Breast epithelium (tissue), 4 donors: ENCODE measurements around the gene ZNF148. TPM values are rescaled to one million over a fixed set of nuclear protein-coding genes. Genes with fewer than 3 reads are reported as not detected.

ENCODE experiments used
- DNase-seq, 2 donors: peaks; one replicate each; pipeline ENCODE4 v3.0.0-alpha.2; 2019; ENCODE audit warnings: low spot score in 2 of 2
- H3K27ac ChIP-seq, 2 donors: fragments of 200-600 bp; sonication (generic) in 1 of 2; one replicate each; pipeline ENCODE4 v1.5.1; 2016 to 2019; ENCODE audit warnings: mild to moderate bottlenecking in 1 of 2
- H3K27me3 ChIP-seq, 2 donors: fragments of 200-600 bp; sonication (generic) in 1 of 2; one replicate each; pipeline versions ENCODE4 v1.5.1 to v1.6.0; 2017 to 2019; ENCODE audit warnings: control low read depth in 1 of 2, mild to moderate bottlenecking in 1 of 2
- H3K36me3 ChIP-seq: fragments of 200-600 bp; one replicate; pipeline ENCODE4 v1.5.1; 2019
- H3K4me1 ChIP-seq, 2 donors: fragments of 200-600 bp; sonication (generic); one replicate each; pipeline ENCODE4 v1.5.1; 2016 to 2019; ENCODE audit warnings: control low read depth in 1 of 2
- H3K4me3 ChIP-seq, 3 donors: fragments of 200-600 bp; sonication (generic); 1 replicate in 2 of 3; 2 replicates in 1 of 3; pipeline ENCODE4 v1.5.1; 2016 to 2019; ENCODE audit warnings: mild to moderate bottlenecking in 3 of 3, moderate library complexity in 2 of 3
- H3K9me3 ChIP-seq, 2 donors: fragments of 200-600 bp; sonication (generic) in 1 of 2; one replicate each; pipeline ENCODE4 v1.5.1; 2016 to 2019; ENCODE audit warnings: control low read depth in 1 of 2
- POLR2A ChIP-seq: fragments of 450-650 bp; IDR thresholded peaks from one replicate; pipeline ENCODE4 v1.6.1; 2016; ENCODE audit warnings: antibody characterized with exemption, mild to moderate bottlenecking, moderate library complexity
- POLR2AphosphoS5 ChIP-seq, 3 donors: sonication (generic); formaldehyde crosslinking; IDR thresholded peaks; one replicate each; pipeline ENCODE4 v1.6.1; 2017; ENCODE audit warnings: antibody characterized with exemption in 3 of 3
- intact Hi-C: fragments of 100-400 bp; cut with DNase I; formaldehyde crosslinking; loops from one replicate; pipeline ENCODE4 v1.15.1; 2023; ENCODE audit warnings: low total_unique reads
- total RNA-seq, 3 donors: library from RNA; depleted of rRNA; stranded (reverse); fragments of >200 nt; gene quantifications; one replicate each; pipeline ENCODE4 v1.1.0, GENCODE V29; 2016
- TF ChIP-seq, protein P1 (sequence below), 3 donors: fragments of 450-650 bp; IDR thresholded peaks; one replicate each; pipeline ENCODE4 v1.5.1; 2016 to 2017; ENCODE audit warnings: antibody characterized with exemption in 3 of 3, mild to moderate bottlenecking in 3 of 3, moderate library complexity in 3 of 3

The ZNF148 gene
- total RNA-seq, 3 donors from 2014 or later, result 29.8 to 47.7 (median 31.8) TPM

GRCh38 chr3:125353128-125353527 is 22.0 kb downstream of the ZNF148 start:
- no peak for DNase-seq
- H3K27ac ChIP-seq, result no peak overlapping the region
- H3K4me1 ChIP-seq, result peaks cover 0 to 4% of the 10 kb centered on the region in 2 donors
- H3K27me3 ChIP-seq, result no peaks in the 10 kb centered on the region
- intact Hi-C loops, result no loop called here
- no peak overlapping the region for H3K4me3 ChIP-seq
- H3K36me3 ChIP-seq, result no peaks in the 10 kb centered on the region
- TF ChIP-seq POLR2A (no peak), POLR2AphosphoS5 (IDR thresholded peaks at IDR 0.05) (no peak)
- TF ChIP-seq, protein P1, sequence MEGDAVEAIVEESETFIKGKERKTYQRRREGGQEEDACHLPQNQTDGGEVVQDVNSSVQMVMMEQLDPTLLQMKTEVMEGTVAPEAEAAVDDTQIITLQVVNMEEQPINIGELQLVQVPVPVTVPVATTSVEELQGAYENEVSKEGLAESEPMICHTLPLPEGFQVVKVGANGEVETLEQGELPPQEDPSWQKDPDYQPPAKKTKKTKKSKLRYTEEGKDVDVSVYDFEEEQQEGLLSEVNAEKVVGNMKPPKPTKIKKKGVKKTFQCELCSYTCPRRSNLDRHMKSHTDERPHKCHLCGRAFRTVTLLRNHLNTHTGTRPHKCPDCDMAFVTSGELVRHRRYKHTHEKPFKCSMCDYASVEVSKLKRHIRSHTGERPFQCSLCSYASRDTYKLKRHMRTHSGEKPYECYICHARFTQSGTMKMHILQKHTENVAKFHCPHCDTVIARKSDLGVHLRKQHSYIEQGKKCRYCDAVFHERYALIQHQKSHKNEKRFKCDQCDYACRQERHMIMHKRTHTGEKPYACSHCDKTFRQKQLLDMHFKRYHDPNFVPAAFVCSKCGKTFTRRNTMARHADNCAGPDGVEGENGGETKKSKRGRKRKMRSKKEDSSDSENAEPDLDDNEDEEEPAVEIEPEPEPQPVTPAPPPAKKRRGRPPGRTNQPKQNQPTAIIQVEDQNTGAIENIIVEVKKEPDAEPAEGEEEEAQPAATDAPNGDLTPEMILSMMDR (IDR thresholded peaks at IDR 0.05), result no peak
- H3K9me3 ChIP-seq, result no peaks in the 10 kb centered on the region

GRCh38 chr3:125351814-125352456 is 23.2 kb downstream of the ZNF148 start:
- Histone ChIP-seq H3K4me3 (no peak overlapping the region), H3K4me1 (peaks cover 0 to 4% of the 10 kb centered on the region in 2 donors), H3K27me3 (no peaks in the 10 kb centered on the region), H3K27ac (no peak overlapping the region), H3K9me3 (no peaks in the 10 kb centered on the region), H3K36me3 (no peaks in the 10 kb centered on the region)
- intact Hi-C loops, result no loop called here
- TF ChIP-seq, protein P1 (IDR thresholded peaks at IDR 0.05), result no peak
- no peak for TF ChIP-seq POLR2AphosphoS5 (IDR thresholded peaks at IDR 0.05)
- no peak for DNase-seq

- Histone ChIP-seq H3K36me3 (no peaks in the 10 kb centered on the region), H3K27me3 (no peaks in the 10 kb centered on the region), H3K27ac (no peak overlapping the region), H3K9me3 (no peaks in the 10 kb centered on the region), H3K4me3 (no peak overlapping the region), H3K4me1 (peaks cover 0 to 4% of the 10 kb centered on the region in 2 donors)
- no peak for DNase-seq
- intact Hi-C loops, result no loop called here
- TF ChIP-seq POLR2AphosphoS5 (IDR thresholded peaks at IDR 0.05) (no peak), POLR2A (no peak)
- TF ChIP-seq, protein P1 (IDR thresholded peaks at IDR 0.05), result no peak
Observed at GRCh38 chr3:125351152-125351551, 24.0 kb downstream of the ZNF148 start.

GRCh38 chr3:125350597-125350996 is 24.5 kb downstream of the ZNF148 start:
- DNase-seq, result no peak
- intact Hi-C loops, result no loop called here
- H3K4me1 ChIP-seq, result no peaks in the 10 kb centered on the region
- no peak for TF ChIP-seq POLR2AphosphoS5 (IDR thresholded peaks at IDR 0.05)
- no peak for TF ChIP-seq POLR2A
- TF ChIP-seq, protein P1 (IDR thresholded peaks at IDR 0.05), result no peak
- no peaks in the 10 kb centered on the region for H3K36me3 ChIP-seq
- no peak overlapping the region for H3K27ac ChIP-seq
- no peaks in the 10 kb centered on the region for H3K27me3 ChIP-seq
- no peak overlapping the region for H3K4me3 ChIP-seq
- no peaks in the 10 kb centered on the region for H3K9me3 ChIP-seq

DNA sequence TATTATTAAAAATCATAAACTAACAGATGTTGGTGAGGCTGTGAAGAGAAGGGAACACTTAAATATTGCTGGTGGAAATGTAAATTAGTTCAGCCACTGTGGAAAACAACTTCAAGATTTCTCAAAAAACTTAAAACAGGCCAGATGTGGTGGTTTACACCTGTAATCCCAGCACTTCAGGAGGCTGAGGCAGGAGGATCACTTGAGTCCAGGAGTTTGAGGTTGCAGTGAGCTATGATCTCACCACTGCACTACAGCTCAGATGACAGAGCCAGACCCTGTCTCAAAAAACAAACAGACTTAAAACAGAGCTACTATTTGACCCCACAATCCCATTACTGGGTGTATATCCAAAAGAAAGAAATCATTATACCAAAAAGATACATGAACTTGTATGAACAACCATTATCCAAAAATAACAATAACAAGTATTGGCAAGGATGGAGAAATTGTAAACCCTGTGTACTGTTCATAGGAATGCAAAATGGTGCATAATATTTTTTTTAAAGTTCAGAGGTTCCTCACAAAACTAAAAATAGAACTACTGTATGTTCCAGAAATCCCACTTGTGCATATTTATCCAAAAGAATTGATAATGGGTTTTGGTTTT is 25.5 kb downstream of the ZNF148 start:
- Histone ChIP-seq H3K4me1 (no peaks in the 10 kb centered on the region), H3K27ac (no peak overlapping the region), H3K4me3 (no peak overlapping the region), H3K36me3 (no peaks in the 10 kb centered on the region), H3K9me3 (no peaks in the 10 kb centered on the region), H3K27me3 (no peaks in the 10 kb centered on the region)
- no peak for DNase-seq
- intact Hi-C loops, result no loop called here
- no peak for TF ChIP-seq POLR2AphosphoS5 (IDR thresholded peaks at IDR 0.05)
- no peak for TF ChIP-seq POLR2A
- TF ChIP-seq, protein P1 (IDR thresholded peaks at IDR 0.05), result no peak
